GM23248 (cell line): ENCODE results near the gene CRLF3.
"Not testable (repeated sequence)": the region's sequence is repeated elsewhere in the genome, so short reads cannot be mapped to it uniquely, and the experiment has no call there.

Source experiments
- EZH2 ChIP-seq: fragments of 200-600 bp; sonication (generic); IDR thresholded peaks from 2 replicates; pipeline ENCODE4 v1.6.1; 2018; ENCODE audit warnings: antibody characterized with exemption, mild to moderate bottlenecking; ENCODE audit not compliant: insufficient read depth, poor library complexity, severe bottlenecking
- EZH2phosphoT487 ChIP-seq: fragments of 200-600 bp; sonication (generic); IDR thresholded peaks from 2 replicates; pipeline ENCODE4 v1.6.1; 2018; ENCODE audit warnings: antibody characterized with exemption, moderate library complexity, mild to moderate bottlenecking, low read depth; ENCODE audit not compliant: insufficient read depth

DNA sequence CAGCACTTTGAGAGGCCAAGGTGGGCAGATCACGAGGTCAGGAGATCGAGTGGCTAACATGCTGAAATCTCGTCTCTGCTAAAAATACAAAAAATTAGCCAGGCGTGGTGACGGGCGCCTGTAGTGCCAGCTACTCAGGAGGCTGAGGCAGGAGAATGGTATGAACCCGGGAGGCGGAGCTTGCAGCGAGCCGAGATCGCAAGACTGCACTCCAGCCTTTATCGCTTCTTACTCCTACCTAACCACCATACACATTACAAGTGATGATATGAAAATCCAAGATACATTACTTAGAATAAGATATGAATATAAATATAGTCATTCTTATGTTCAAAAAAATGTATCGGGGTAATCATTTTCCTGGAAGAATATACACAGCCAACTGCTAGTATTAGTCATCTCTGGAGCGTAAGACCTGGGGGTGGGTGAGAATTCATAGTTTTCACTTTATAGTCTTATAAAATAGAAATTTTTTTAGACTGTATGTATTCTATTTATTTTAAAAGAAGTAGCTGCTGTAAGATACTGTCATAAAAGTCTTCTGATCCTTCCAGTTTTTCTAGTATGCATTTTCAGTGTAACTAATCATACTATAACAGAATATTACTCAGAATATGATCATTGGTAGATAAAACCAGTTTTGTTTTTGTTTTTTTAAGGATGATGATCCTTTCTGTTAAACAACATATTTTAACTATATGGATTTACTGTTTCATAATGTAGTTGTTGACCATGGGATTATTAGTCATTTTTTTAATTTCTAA is 56.7 kb downstream of the CRLF3 start:
- TF ChIP-seq EZH2, EZH2phosphoT487: not testable (repeated sequence)
